ENCODE results near the gene NUP133.
"Not testable (repeated sequence)": the region's sequence is repeated elsewhere in the genome, so short reads cannot be mapped to it uniquely, and the experiment has no call there.

Gene NUP133

GRCh38 chr1:229402993-229403392 lies 105.1 kb downstream of the NUP133 start:
- DNase-seq (ENCODE audit: low spot score), result no peak
- H3K27ac ChIP-seq, result no peak overlapping the region
- CTCF ChIA-PET, result no interaction called here
- TF ChIP-seq CTCF (conservative IDR thresholded peaks at IDR 0.05; ENCODE audit: low read depth), result no peak
- POLR2A ChIA-PET (ENCODE audit: low non-redundant PET), result no interaction called here

- DNase-seq (ENCODE audit: low spot score); H3K27ac ChIP-seq; POLR2A ChIA-PET (ENCODE audit: low non-redundant PET); CTCF ChIA-PET: not testable (repeated sequence)
Observed at GRCh38 chr1:229402329-229402728, 105.8 kb downstream of the NUP133 start.

- no peak for TF ChIP-seq CTCF (conservative IDR thresholded peaks at IDR 0.05; ENCODE audit: low read depth)
- CTCF ChIA-PET, result no interaction called here
- POLR2A ChIA-PET (ENCODE audit: low non-redundant PET), result no interaction called here
- H3K27ac ChIP-seq, result no peak overlapping the region
- no peak for DNase-seq (ENCODE audit: low spot score)
Observed at GRCh38 chr1:229397762-229398161, 110.4 kb downstream of the NUP133 start.

GRCh38 chr1:229396585-229397206 lies 111.4 kb downstream of the NUP133 start:
- CTCF ChIA-PET, result no interaction called here
- no peak overlapping the region for H3K27ac ChIP-seq
- POLR2A ChIA-PET (ENCODE audit: low non-redundant PET), result no interaction called here
- no peak for DNase-seq (ENCODE audit: low spot score)
- no peak for TF ChIP-seq CTCF (conservative IDR thresholded peaks at IDR 0.05; ENCODE audit: low read depth)

GRCh38 chr1:229394517-229394916 lies 113.6 kb downstream of the NUP133 start:
- CTCF ChIA-PET; DNase-seq (ENCODE audit: low spot score); POLR2A ChIA-PET (ENCODE audit: low non-redundant PET); H3K27ac ChIP-seq: not testable (repeated sequence)

- ChIA-PET POLR2A (ENCODE audit: low non-redundant PET) (no interaction called here), CTCF (no interaction called here)
- no peak for DNase-seq (ENCODE audit: low spot score)
- TF ChIP-seq CTCF (conservative IDR thresholded peaks at IDR 0.05; ENCODE audit: low read depth), result no peak
- H3K27ac ChIP-seq, result no peak overlapping the region
Observed at GRCh38 chr1:229392936-229393335, 115.2 kb downstream of the NUP133 start.
